PC-3 (cell line): ENCODE results near the gene FNIP1.

Experiments
- CTCF ChIP-seq: fragments of 300-600 bp; sonication (generic); conservative IDR thresholded peaks from 2 replicates; pipeline ENCODE4 v1.5.1; 2017; ENCODE audit warnings: antibody characterized with exemption, low read depth, mild to moderate bottlenecking, low read length
- EZH2 ChIP-seq: fragments of 300-600 bp; sonication (generic); IDR thresholded peaks from one replicate; pipeline ENCODE4 v1.6.1; 2017; ENCODE audit warnings: antibody characterized with exemption, mild to moderate bottlenecking, low read length; ENCODE audit not compliant: unreplicated experiment

- TF ChIP-seq CTCF: no peak
- TF ChIP-seq EZH2: no peak
Measured at GRCh38 chr5:131607418-131607817, 189.4 kb downstream of the FNIP1 start.
